ENCODE measurements around the gene TRUB2. TPM values are rescaled to one million over a fixed set of nuclear protein-coding genes. Genes with fewer than 3 reads are reported as not detected.

Gene TRUB2
- total RNA-seq, 2 experiments from 2014 or later: 18.7 to 21.0 TPM

- no peak for ATAC-seq (ENCODE audit: low read depth)
- peak overlapping the region; percentile 10 for H3K27ac Mint-ChIP-seq
- H3K4me3 Mint-ChIP-seq: no peak overlapping the region
- H3K9me3 Mint-ChIP-seq: no peaks in the 10 kb centered on the region
- DNase-seq: no peak
- H3K36me3 Mint-ChIP-seq: peaks cover 27% of the 10 kb centered on the region
- H3K27me3 Mint-ChIP-seq: no peaks in the 10 kb centered on the region
- no peaks in the 10 kb centered on the region for H3K4me1 Mint-ChIP-seq
- POLR2A ChIA-PET: interaction anchor here (0.8 kb wide), 1 partner anchor 72 kb away, joined by 3 read pairs; no protein-coding TSS in a partner anchor
These were observed 59.6 kb downstream of the TRUB2 start for GRCh38 chr9:128262687-128263086.

GRCh38 chr9:128260340-128260739, 61.9 kb downstream of the TRUB2 start:
- no peak for DNase-seq
- no peak overlapping the region for H3K27ac Mint-ChIP-seq
- H3K27me3 Mint-ChIP-seq: no peaks in the 10 kb centered on the region
- H3K4me3 Mint-ChIP-seq: no peak overlapping the region
- H3K9me3 Mint-ChIP-seq: no peaks in the 10 kb centered on the region
- H3K36me3 Mint-ChIP-seq: peaks cover 25% of the 10 kb centered on the region
- no peaks in the 10 kb centered on the region for H3K4me1 Mint-ChIP-seq
- POLR2A ChIA-PET: no interaction called here
- no peak for ATAC-seq (ENCODE audit: low read depth)

GRCh38 chr9:128259156-128259555, 63.1 kb downstream of the TRUB2 start:
- Mint-ChIP-seq H3K36me3 (peaks cover 17% of the 10 kb centered on the region), H3K9me3 (no peaks in the 10 kb centered on the region), H3K27me3 (no peaks in the 10 kb centered on the region), H3K4me1 (no peaks in the 10 kb centered on the region), H3K27ac (no peak overlapping the region), H3K4me3 (no peak overlapping the region)
- DNase-seq (no peak), ATAC-seq (ENCODE audit: low read depth) (no peak)
- POLR2A ChIA-PET: no interaction called here

- Mint-ChIP-seq H3K4me3 (no peak overlapping the region), H3K9me3 (no peaks in the 10 kb centered on the region)
- POLR2A ChIA-PET: no interaction called here
These were observed 63.9 kb downstream of the TRUB2 start for GRCh38 chr9:128258326-128258725.

GRCh38 chr9:128257907-128258306, 64.3 kb downstream of the TRUB2 start:
- ATAC-seq (ENCODE audit: low read depth) (no peak), DNase-seq (no peak)
- Mint-ChIP-seq H3K9me3 (no peaks in the 10 kb centered on the region), H3K27ac (no peak overlapping the region), H3K36me3 (peaks cover 15% of the 10 kb centered on the region), H3K4me1 (no peaks in the 10 kb centered on the region), H3K27me3 (no peaks in the 10 kb centered on the region), H3K4me3 (no peak overlapping the region)
- POLR2A ChIA-PET: interaction anchor here (0.6 kb wide), 1 partner anchor 9 kb away, joined by 3 read pairs; no protein-coding TSS in a partner anchor

More at GRCh38 chr9:128258326-128258725, 63.9 kb downstream of the TRUB2 start:
- ATAC-seq (ENCODE audit: low read depth) (no peak), DNase-seq (no peak)
- Mint-ChIP-seq H3K27ac (no peak overlapping the region), H3K36me3 (peaks cover 17% of the 10 kb centered on the region), H3K4me1 (no peaks in the 10 kb centered on the region), H3K27me3 (no peaks in the 10 kb centered on the region)

- Mint-ChIP-seq H3K4me3 (no peak overlapping the region), H3K4me1 (no peaks in the 10 kb centered on the region), H3K36me3 (peaks cover 12% of the 10 kb centered on the region), H3K9me3 (no peaks in the 10 kb centered on the region), H3K27ac (no peak overlapping the region), H3K27me3 (peaks cover 1% of the 10 kb centered on the region)
- POLR2A ChIA-PET: interaction anchor here (0.6 kb wide), 1 partner anchor 8 kb away, joined by 3 read pairs; no protein-coding TSS in a partner anchor
- ATAC-seq (ENCODE audit: low read depth) (no peak), DNase-seq (no peak)
These were observed 65.0 kb downstream of the TRUB2 start for GRCh38 chr9:128257086-128257825.

Other genes starting within 250 kb of the TRUB2 start
- gene PTGES2, start 194.7 kb downstream of the TRUB2 start, total RNA-seq: 10 to 100 TPM; 51.8 to 53.2 TPM
- gene LCN2, start 173.0 kb downstream of the TRUB2 start, total RNA-seq: not detected
- 10 to 100 TPM; 77.6 to 90.9 TPM for gene BBLN, start 162.2 kb downstream of the TRUB2 start, total RNA-seq
- gene CIZ1, start 130.9 kb downstream of the TRUB2 start, total RNA-seq: 100 to 1,000 TPM; 149 to 152 TPM
- 1 to 10 TPM; 1.2 to 1.4 TPM for gene DNM1, start 119.1 kb downstream of the TRUB2 start, total RNA-seq
- gene GOLGA2, start 46.4 kb downstream of the TRUB2 start, total RNA-seq: 10 to 100 TPM; 72.6 to 72.7 TPM
- gene SWI5, start 46.2 kb downstream of the TRUB2 start, total RNA-seq: 10 to 100 TPM; 12.3 to 14.3 TPM
- gene COQ4, start 392 bp upstream of the TRUB2 start, total RNA-seq: 10 to 100 TPM; 34.9 to 35.1 TPM
- 10 to 100 TPM; 13.6 to 13.9 TPM for gene SLC27A4, start 18.1 kb upstream of the TRUB2 start, total RNA-seq
- gene URM1, start 48.9 kb upstream of the TRUB2 start, total RNA-seq: 10 to 100 TPM; 60.7 to 63.4 TPM
- 1 to 10 TPM; 3.5 to 3.7 TPM for gene CERCAM, start 98.4 kb upstream of the TRUB2 start, total RNA-seq
- gene ODF2, start 133.6 kb upstream of the TRUB2 start, total RNA-seq: 10 to 100 TPM; 64.9 to 65.0 TPM
- gene GLE1, start 182.3 kb upstream of the TRUB2 start, total RNA-seq: 10 to 100 TPM; 39.3 to 41.6 TPM
- 100 to 1,000 TPM; 355 to 358 TPM for gene SPTAN1, start 230.1 kb upstream of the TRUB2 start, total RNA-seq

Measured in activated naive CD8-positive, alpha-beta T cell treated with anti-CD3 and anti-CD28 coated beads, Interleukin-2, amount 10 ng/mL, durations not matched to agents 7 days and 5 days (primary cell).